Fibroblast of villous mesenchyme (primary cell): ENCODE measurements around the gene TAPBPL. TPM values are rescaled to one million over a fixed set of nuclear protein-coding genes. Genes with fewer than 3 reads are reported as not detected.
A peak's percentile ranks its signal among the peaks of the same experiment; 100 is the strongest.
"Not testable (repeated sequence)": the region's sequence is repeated elsewhere in the genome, so short reads cannot be mapped to it uniquely, and the experiment has no call there.

Source experiments
- DNase-seq: peaks from one replicate; pipeline ENCODE4 v3.0.0-alpha.2; 2010; ENCODE audit warnings: low read depth
- H3K4me3 ChIP-seq: 2 replicates; pipeline ENCODE4 v1.5.1; 2011; ENCODE audit warnings: low read depth, mild to moderate bottlenecking, low read length
- CTCF ChIP-seq: IDR thresholded peaks from 2 replicates; pipeline ENCODE4 v1.5.1; 2012; ENCODE audit warnings: low read depth, mild to moderate bottlenecking, low read length; ENCODE audit not compliant: insufficient read depth
- total RNA-seq: library from RNA; depleted of rRNA; stranded (reverse); fragments of >200 nt; gene quantifications from 2 replicates; pipeline ENCODE4 v1.2.3, GENCODE V29; 2012

TAPBPL gene
- total RNA-seq, 1 donor = 7.3 TPM

- no peak for DNase-seq
- H3K4me3 ChIP-seq = peak overlapping the region; percentile 83
- no peak for TF ChIP-seq CTCF
These were observed 43.1 kb downstream of the TAPBPL start for GRCh38 chr12:6494968-6495367.

DNA sequence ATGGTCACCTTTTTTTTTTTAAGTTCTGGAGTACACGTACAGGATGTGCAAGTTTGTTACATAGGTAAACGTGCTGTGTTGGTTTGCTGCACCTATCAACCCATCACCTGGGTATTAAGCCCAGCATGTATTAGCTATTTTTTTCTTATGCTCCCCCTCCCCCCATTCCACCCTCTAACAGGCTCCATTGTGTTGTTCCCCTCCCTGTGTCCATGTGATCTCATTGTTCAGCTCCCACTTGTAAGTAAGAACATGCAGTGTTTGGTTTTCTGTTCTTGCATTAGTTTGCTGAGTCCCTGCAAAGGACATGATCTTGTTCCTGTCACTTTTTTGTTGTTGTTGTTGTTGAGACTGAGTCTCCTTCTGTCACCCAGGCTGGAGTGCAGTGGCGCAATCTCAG is 45.4 kb downstream of the TAPBPL start:
- H3K4me3 ChIP-seq, DNase-seq: not testable (repeated sequence)

DNA sequence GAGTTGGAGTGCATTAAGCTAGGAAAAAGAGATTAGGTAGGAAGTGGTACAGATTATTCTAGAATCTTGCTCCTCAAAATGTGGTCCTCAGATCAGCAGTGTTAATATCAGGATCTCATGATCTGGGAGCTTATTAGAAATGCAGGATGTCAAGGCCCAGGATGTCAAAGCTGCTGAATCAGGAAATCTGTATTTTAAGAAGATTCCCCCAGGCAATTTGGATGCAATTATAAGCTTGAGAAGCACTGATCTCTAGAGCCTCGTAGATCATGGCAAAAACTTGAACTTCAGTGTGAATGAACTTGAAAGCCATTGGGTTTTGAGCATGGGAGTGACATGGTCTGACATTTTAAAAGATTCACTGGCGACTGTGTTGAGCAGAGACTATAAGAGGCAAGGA is 48.6 kb downstream of the TAPBPL start:
- TF ChIP-seq CTCF = no peak
- DNase-seq = no peak
- H3K4me3 ChIP-seq = no peak overlapping the region

GRCh38 chr12:6507102-6507998 is 55.5 kb downstream of the TAPBPL start:
- no peak for TF ChIP-seq CTCF
- peak; percentile 27 for DNase-seq
- no peak overlapping the region for H3K4me3 ChIP-seq

DNA sequence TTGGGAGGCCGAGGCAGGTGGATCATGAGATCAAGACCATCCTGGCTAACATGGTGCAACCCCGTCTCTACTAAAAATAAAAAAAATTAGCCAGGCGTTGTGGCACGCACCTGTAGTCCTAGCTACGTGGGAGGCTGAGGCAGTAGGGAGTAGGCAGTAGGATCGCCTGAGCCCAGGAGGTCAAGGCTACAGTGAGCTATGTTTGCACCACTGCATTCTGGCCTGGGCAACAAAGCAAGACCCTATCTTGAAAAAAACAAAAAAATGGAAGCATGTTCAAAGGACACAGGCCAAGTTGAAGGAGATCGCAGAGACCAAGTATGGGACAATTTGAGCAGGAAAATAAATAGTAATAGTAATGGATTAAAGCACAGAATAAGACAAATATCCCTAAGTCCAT is 56.2 kb downstream of the TAPBPL start:
- no peak for DNase-seq

More for the DNA sequence above, 56.2 kb downstream of the TAPBPL start:
- H3K4me3 ChIP-seq = no peak overlapping the region
- TF ChIP-seq CTCF = no peak

Other genes starting within 250 kb of the TAPBPL start
- under 0.01 TPM in 1 of 2 replicates, not detected in the other for gene PLEKHG6, start 141.4 kb upstream of the TAPBPL start, total RNA-seq
- gene TNFRSF1A, start 110.0 kb upstream of the TAPBPL start, total RNA-seq = 125 and 174 TPM in 2 replicates
- under 0.01 and 0.32 TPM in 2 replicates for gene SCNN1A, start 76.5 kb upstream of the TAPBPL start, total RNA-seq
- gene LTBR, start 67.9 kb upstream of the TAPBPL start, total RNA-seq = 61.3 and 69.6 TPM in 2 replicates
- under 0.01 and 0.32 TPM in 2 replicates for gene CD27, start 7.1 kb upstream of the TAPBPL start, total RNA-seq
- 3.2 and 13.4 TPM in 2 replicates for gene VAMP1, start 18.6 kb downstream of the TAPBPL start, total RNA-seq
- 86.8 and 101 TPM in 2 replicates for gene MRPL51, start 41.2 kb downstream of the TAPBPL start, total RNA-seq
- 40.6 and 52.7 TPM in 2 replicates for gene NCAPD2, start 42.1 kb downstream of the TAPBPL start, total RNA-seq
- 6,118 and 7,175 TPM in 2 replicates for gene GAPDH, start 82.5 kb downstream of the TAPBPL start, total RNA-seq
- gene IFFO1, start 104.0 kb downstream of the TAPBPL start, total RNA-seq = 9.9 and 11.9 TPM in 2 replicates
- 25.4 and 26.8 TPM in 2 replicates for gene NOP2, start 116.2 kb downstream of the TAPBPL start, total RNA-seq
- 231 and 240 TPM in 2 replicates for gene CHD4, start 155.3 kb downstream of the TAPBPL start, total RNA-seq
- gene LPAR5, start 183.9 kb downstream of the TAPBPL start, total RNA-seq = not detected in 2 replicates
- 0.64 TPM in 1 of 2 replicates, not detected in the other for gene ACRBP, start 195.4 kb downstream of the TAPBPL start, total RNA-seq
- gene ING4, start 211.1 kb downstream of the TAPBPL start, total RNA-seq = 23.8 and 25.5 TPM in 2 replicates
- 19.4 and 20.3 TPM in 2 replicates for gene ZNF384, start 237.3 kb downstream of the TAPBPL start, total RNA-seq
- not detected in 2 replicates for gene PIANP, start 248.8 kb downstream of the TAPBPL start, total RNA-seq